ENCODE measurements around the gene YOD1. TPM values are rescaled to one million over a fixed set of nuclear protein-coding genes. Genes with fewer than 3 reads are reported as not detected.
A peak's percentile ranks its signal among the peaks of the same experiment; 100 is the strongest.

The YOD1 gene
- total and polyA plus RNA-seq, 2 of the 4 experiments (the other 2 are of a cell fraction) = 1.8 to 5.4 TPM

- Histone ChIP-seq H3K36me3 (ENCODE audit: control insufficient read depth, insufficient read depth, low read length) (no peaks in the 10 kb centered on the region), H2BK20ac (ENCODE audit: low read depth, low read length) (no peak overlapping the region), H3K4me3 (ENCODE audit: insufficient read depth, low read depth, low read length) (no peak overlapping the region), H2AK9ac (replicated peaks; ENCODE audit: low read depth, low read length, poor library complexity) (peak overlapping the region; percentile 47), H3K14ac (replicated peaks; ENCODE audit: low read depth, low read length) (no peak overlapping the region; the same call in 1 of the 2 replicates), H3K18ac (ENCODE audit: low read depth, low read length) (no peak overlapping the region), H4K91ac (ENCODE audit: insufficient read depth, low read depth, low read length) (peak overlapping the region; percentile 30; the same call in 1 of the 2 replicates), H4K20me1 (ENCODE audit: insufficient read depth, low read length) (no peaks in the 10 kb centered on the region), H2AFZ (replicated peaks; ENCODE audit: low read length, poor library complexity) (peak overlapping the region; percentile 87), H2AK5ac (ENCODE audit: low read depth, low read length) (no peak overlapping the region), H2BK15ac (ENCODE audit: low read depth, low read length) (no peak overlapping the region), H3K4me2 (ENCODE audit: low read depth, low read length) (no peak overlapping the region), H4K5ac (ENCODE audit: low read depth, low read length) (no peak overlapping the region; the same call in 1 of the 2 replicates), H3K4me1 (ENCODE audit: control insufficient read depth, insufficient read depth, low read length) (peaks cover 6% of the 10 kb centered on the region), H3K9me1 (ENCODE audit: insufficient read depth, low read length) (peaks cover 13% of the 10 kb centered on the region), H4K8ac (ENCODE audit: low read depth in 2 of 2, low read length in 2 of 2) (peak overlapping the region; percentile 36 to 72; a peak in 3 of 4 replicates), H2BK5ac (ENCODE audit: low read depth, low read length, poor library complexity, severe bottlenecking) (peak overlapping the region; percentile 52), H3K9ac (ENCODE audit: low read depth, low read length) (no peak overlapping the region), H3K56ac (ENCODE audit: extremely low read depth, insufficient read depth, low read length) (no peak overlapping the region), H3K9me3 (ENCODE audit: control insufficient read depth, insufficient read depth, low read length) (no peaks in the 10 kb centered on the region), H3K79me1 (ENCODE audit: low read depth in 1 of 2, low read length in 2 of 2) (no peaks in the 10 kb centered on the region), H3K27me3 (ENCODE audit: control insufficient read depth, insufficient read depth, low read length) (peaks cover 5% of the 10 kb centered on the region; the same call in 1 of the 2 replicates), H3K4ac (ENCODE audit: low read depth, low read length) (peak overlapping the region; percentile 36; the same call in 1 of the 2 replicates), H3K23ac (ENCODE audit: low read depth, low read length) (0 out of 2 replicates have a peak overlapping the region, but pooled peaks have one; percentile 11), H2BK120ac (ENCODE audit: low read depth, low read length) (peak overlapping the region; percentile 55; the same call in 1 of the 2 replicates), H3K27ac (ENCODE audit: insufficient read depth, low read length) (no peak overlapping the region)
- peak; percentile 49 for DNase-seq
- peak; percentile 65 for ATAC-seq (ENCODE audit: low read depth)
- POLR2A ChIA-PET (ENCODE audit: unreplicated experiment) = no interaction called here
- CTCF ChIA-PET = interaction anchor here (1.3 to 1.5 kb wide), 2 partner anchors 20 to 21 kb away, joined by 3 to 6 read pairs; no protein-coding TSS in a partner anchor
- BruUV-seq (replicated peaks) = no TSS peak
- WGBS, 2 experiments (ENCODE audit: extremely low coverage in 2 of 2, insufficient read length in 1 of 2) = no CpG with 5 or more reads among the region's 5 CpGs
- intact Hi-C loops (cut with micrococcal nuclease) = no loop called here
- in situ Hi-C loops (cut with MboI; ENCODE audit: low sequenced_read_pairs) = no loop called here
- TF ChIP-seq CHD1 (IDR thresholded peaks at IDR 0.05; ENCODE audit: low read depth, low read length) = no peak
- TF ChIP-seq RFX5 (IDR thresholded peaks at IDR 0.05; ENCODE audit: low read depth, low read length) = no peak
- TF ChIP-seq RAD21 (IDR thresholded peaks at IDR 0.05; ENCODE audit: low read length) = no peak
- no peak for TF ChIP-seq ELK1 (IDR thresholded peaks at IDR 0.05; ENCODE audit: borderline replicate concordance, low read depth, low read length)
- no peak for TF ChIP-seq NFE2L2 (IDR thresholded peaks at IDR 0.05; ENCODE audit: low read depth, low read length)
- dilution Hi-C loops (cut with HindIII; ENCODE audit: low sequenced_read_pairs, unreplicated experiment) = no loop called here
These were observed 25.7 kb downstream of the YOD1 start for GRCh38 chr1:207025146-207025880.

Measured in IMR-90 (cell line).